ENCODE data around the gene MAP7D1. TPM values are rescaled to one million over a fixed set of nuclear protein-coding genes. Genes with fewer than 3 reads are reported as not detected.

The MAP7D1 gene
- total RNA-seq, 4 donors from 2014 or later, result 147 to 243 (median 172) TPM

- Histone ChIP-seq H3K36me3 (no peaks in the 10 kb centered on the region), H3K4me1 (peaks cover 0 to 78% (median 26%) of the 10 kb centered on the region in 3 donors), H3K4me3 (no peak overlapping the region), H3K27ac (peak overlapping the region; percentile 27 to 88 (median 82)), H3K27me3 (no peaks in the 10 kb centered on the region), H3K9me3 (no peaks in the 10 kb centered on the region)
- 19% methylated on average over 7 of the region's 10 CpGs; no CpG with 5 or more reads in 1 of the 2 donors for WGBS, 2 donors (ENCODE audit: low coverage in 1 of 2)
- peak; percentile 52 for ATAC-seq
- TF ChIP-seq POLR2AphosphoS5 (IDR thresholded peaks at IDR 0.05), result peak; percentile 85
- TF ChIP-seq, protein P1, sequence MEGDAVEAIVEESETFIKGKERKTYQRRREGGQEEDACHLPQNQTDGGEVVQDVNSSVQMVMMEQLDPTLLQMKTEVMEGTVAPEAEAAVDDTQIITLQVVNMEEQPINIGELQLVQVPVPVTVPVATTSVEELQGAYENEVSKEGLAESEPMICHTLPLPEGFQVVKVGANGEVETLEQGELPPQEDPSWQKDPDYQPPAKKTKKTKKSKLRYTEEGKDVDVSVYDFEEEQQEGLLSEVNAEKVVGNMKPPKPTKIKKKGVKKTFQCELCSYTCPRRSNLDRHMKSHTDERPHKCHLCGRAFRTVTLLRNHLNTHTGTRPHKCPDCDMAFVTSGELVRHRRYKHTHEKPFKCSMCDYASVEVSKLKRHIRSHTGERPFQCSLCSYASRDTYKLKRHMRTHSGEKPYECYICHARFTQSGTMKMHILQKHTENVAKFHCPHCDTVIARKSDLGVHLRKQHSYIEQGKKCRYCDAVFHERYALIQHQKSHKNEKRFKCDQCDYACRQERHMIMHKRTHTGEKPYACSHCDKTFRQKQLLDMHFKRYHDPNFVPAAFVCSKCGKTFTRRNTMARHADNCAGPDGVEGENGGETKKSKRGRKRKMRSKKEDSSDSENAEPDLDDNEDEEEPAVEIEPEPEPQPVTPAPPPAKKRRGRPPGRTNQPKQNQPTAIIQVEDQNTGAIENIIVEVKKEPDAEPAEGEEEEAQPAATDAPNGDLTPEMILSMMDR (IDR thresholded peaks at IDR 0.05), result no peak
Measured at GRCh38 chr1:36203554-36204346, 47.8 kb downstream of the MAP7D1 start.

GRCh38 chr1:36204347-36204909 is 48.5 kb downstream of the MAP7D1 start:
- Histone ChIP-seq H3K36me3 (no peaks in the 10 kb centered on the region), H3K4me1 (peaks cover 0 to 78% (median 26%) of the 10 kb centered on the region in 3 donors), H3K27ac (peak overlapping the region; percentile 27 to 88 (median 82))

DNA sequence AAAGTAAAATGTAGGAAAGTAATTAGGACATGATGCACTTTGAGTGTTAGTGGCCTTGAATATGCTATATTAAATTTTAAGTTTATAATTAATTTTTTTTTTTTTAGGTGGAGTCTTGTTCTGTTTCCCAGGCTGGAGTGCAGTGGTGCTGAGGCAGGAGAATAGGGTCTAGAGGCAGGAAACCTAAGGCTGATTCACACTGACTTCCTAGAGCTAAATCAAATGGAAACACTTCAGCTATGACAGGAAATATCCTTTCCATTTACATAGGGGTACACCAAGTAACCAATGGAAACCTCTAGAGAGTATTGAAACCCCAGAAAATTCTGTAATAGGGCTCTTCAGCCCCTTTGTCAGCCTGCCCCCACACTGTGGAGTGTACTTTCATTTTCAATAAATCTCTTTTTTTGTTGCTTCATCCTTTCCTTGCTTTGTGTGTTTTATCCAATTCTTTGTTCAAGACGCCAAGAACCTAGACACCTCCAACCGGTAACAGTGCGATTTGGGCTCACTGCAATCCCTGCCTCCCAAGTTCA is 50.4 kb downstream of the MAP7D1 start:
- H3K4me1 ChIP-seq, result peaks cover 0 to 59% (median 22%) of the 10 kb centered on the region in 3 donors
- no peak for ATAC-seq
- H3K27me3 ChIP-seq, result no peaks in the 10 kb centered on the region
- peak overlapping the region in 1 of 4 donors; percentile 67 for H3K27ac ChIP-seq
- WGBS, 2 donors (ENCODE audit: low coverage in 1 of 2), result 78% methylated on average over 3 of the region's 3 CpGs; no CpG with 5 or more reads in 1 of the 2 donors
- H3K4me3 ChIP-seq, result no peak overlapping the region
- H3K36me3 ChIP-seq, result no peaks in the 10 kb centered on the region
- TF ChIP-seq POLR2A (IDR thresholded peaks at IDR 0.05) (no peak), POLR2AphosphoS5 (IDR thresholded peaks at IDR 0.05) (no peak), EP300 (IDR thresholded peaks at IDR 0.05) (no peak)
- TF ChIP-seq, protein P1 (IDR thresholded peaks at IDR 0.05), result no peak
- H3K9me3 ChIP-seq, result no peaks in the 10 kb centered on the region

More at GRCh38 chr1:36204347-36204909, 48.5 kb downstream of the MAP7D1 start:
- WGBS, 2 donors (ENCODE audit: low coverage in 1 of 2), result 42% methylated on average over 2 of the region's 6 CpGs; no CpG with 5 or more reads in 1 of the 2 donors
- no peaks in the 10 kb centered on the region for H3K27me3 ChIP-seq
- peak; percentile 2 for ATAC-seq
- no peaks in the 10 kb centered on the region for H3K9me3 ChIP-seq
- TF ChIP-seq POLR2AphosphoS5 (IDR thresholded peaks at IDR 0.05), result peak; percentile 12
- no peak for TF ChIP-seq POLR2A (IDR thresholded peaks at IDR 0.05)
- no peak overlapping the region for H3K4me3 ChIP-seq

- H3K27ac ChIP-seq, result peak overlapping the region in 3 of 4 donors; percentile 54 to 67 (median 66)
- TF ChIP-seq, protein P1 (IDR thresholded peaks at IDR 0.05), result no peak
- peak; percentile 24 for TF ChIP-seq POLR2AphosphoS5 (IDR thresholded peaks at IDR 0.05)
Measured at GRCh38 chr1:36207339-36207738, 51.4 kb downstream of the MAP7D1 start.

DNA sequence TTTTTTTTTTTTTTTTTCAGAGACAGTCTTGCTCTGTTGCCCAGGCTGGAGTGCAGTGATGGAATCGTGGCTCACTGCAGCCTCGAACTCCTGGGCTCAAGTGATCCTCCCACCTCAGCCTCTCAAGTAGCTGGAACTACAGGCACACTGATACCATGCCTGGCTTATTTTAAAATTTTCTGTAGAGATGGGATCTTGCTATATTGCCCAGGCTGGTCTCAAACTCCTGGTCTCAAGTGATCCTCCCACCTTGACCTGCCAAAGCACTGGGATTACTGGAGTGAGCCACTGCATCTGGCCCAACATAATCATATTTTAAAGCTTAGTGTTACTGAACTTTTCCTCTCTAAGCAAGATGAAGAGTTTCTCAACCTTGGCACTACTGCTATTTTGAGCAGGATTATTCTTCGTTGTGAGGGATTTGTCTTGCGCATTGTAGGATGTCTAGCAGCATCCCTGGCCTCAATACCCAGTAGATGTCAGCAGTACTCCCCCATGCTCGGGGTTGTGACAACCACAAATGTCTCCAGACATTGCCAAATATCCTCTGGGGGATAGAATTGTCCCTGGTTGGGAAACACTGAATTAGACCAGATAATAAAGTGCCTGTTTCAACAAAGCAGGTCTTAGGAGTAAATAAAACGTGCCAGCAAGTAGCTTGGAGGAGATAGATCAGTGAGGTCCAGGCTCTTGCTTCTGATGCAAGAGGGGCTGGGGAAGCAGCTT is 53.2 kb downstream of the MAP7D1 start:
- H3K9me3 ChIP-seq, result no peaks in the 10 kb centered on the region
- WGBS, 2 donors (ENCODE audit: low coverage in 1 of 2), result 47 to 84% methylated on average over 2 to 5 of the region's 6 CpGs
- TF ChIP-seq, protein P1 (IDR thresholded peaks at IDR 0.05), result no peak
- TF ChIP-seq POLR2A (IDR thresholded peaks at IDR 0.05) (no peak), POLR2AphosphoS5 (IDR thresholded peaks at IDR 0.05) (peak; percentile 13), EP300 (IDR thresholded peaks at IDR 0.05) (no peak)
- H3K4me1 ChIP-seq, result peaks cover 0 to 42% (median 14%) of the 10 kb centered on the region in 3 donors
- peak; percentile 77 for ATAC-seq
- H3K27ac ChIP-seq, result peak overlapping the region in 1 of 4 donors; percentile 31
- H3K36me3 ChIP-seq, result no peaks in the 10 kb centered on the region
- H3K4me3 ChIP-seq, result no peak overlapping the region
- H3K27me3 ChIP-seq, result no peaks in the 10 kb centered on the region

More at GRCh38 chr1:36207339-36207738, 51.4 kb downstream of the MAP7D1 start:
- H3K4me1 ChIP-seq, result peaks cover 0 to 55% (median 22%) of the 10 kb centered on the region in 3 donors
- peak; percentile 73 for ATAC-seq
- H3K4me3 ChIP-seq, result no peak overlapping the region
- H3K36me3 ChIP-seq, result no peaks in the 10 kb centered on the region
- 7% methylated on average over 6 of the region's 6 CpGs; no CpG with 5 or more reads in 1 of the 2 donors for WGBS, 2 donors (ENCODE audit: low coverage in 1 of 2)
- no peaks in the 10 kb centered on the region for H3K9me3 ChIP-seq
- no peaks in the 10 kb centered on the region for H3K27me3 ChIP-seq

All from gastroesophageal sphincter (tissue), 4 donors.